KMS-11 (cell line): ENCODE measurements around the gene CDK15.
A peak's percentile ranks its signal among the peaks of the same experiment; 100 is the strongest.

Experiments
- H2AFZ ChIP-seq: fragments of 200-600 bp; sonication (generic); 2 replicates; pipeline ENCODE4 v1.6.1; 2016; ENCODE audit warnings: antibody characterized with exemption, mixed run types, low read depth
- H3K27ac ChIP-seq: fragments of 200-600 bp; sonication (generic); 2 replicates; pipeline ENCODE4 v1.6.1; 2016; ENCODE audit warnings: mild to moderate bottlenecking, mixed run types
- H3K27me3 ChIP-seq: fragments of 200-600 bp; sonication (generic); 2 replicates; pipeline ENCODE4 v1.6.1; 2017; ENCODE audit warnings: mild to moderate bottlenecking, low read depth, mixed run types, moderate library complexity; ENCODE audit not compliant: insufficient read depth
- H3K36me3 ChIP-seq: fragments of 200-600 bp; sonication (generic); 2 replicates; pipeline ENCODE4 v1.6.1; 2017; ENCODE audit warnings: mild to moderate bottlenecking, mixed run types; ENCODE audit not compliant: insufficient read depth
- H3K4me1 ChIP-seq: fragments of 200-600 bp; sonication (generic); 2 replicates; pipeline ENCODE4 v1.6.1; 2016; ENCODE audit warnings: mild to moderate bottlenecking, low read depth, mixed run types; ENCODE audit not compliant: poor library complexity, severe bottlenecking
- H3K4me2 ChIP-seq: fragments of 200-600 bp; sonication (generic); 2 replicates; pipeline ENCODE4 v1.7.0; 2016; ENCODE audit warnings: mild to moderate bottlenecking, mixed run types
- H3K4me3 ChIP-seq: fragments of 200-600 bp; sonication (generic); IDR thresholded peaks from 2 replicates; pipeline ENCODE4 v1.6.1; 2017; ENCODE audit warnings: low read depth, low read length, mixed read lengths; ENCODE audit not compliant: insufficient read depth
- H3K79me2 ChIP-seq: fragments of 200-600 bp; sonication (generic); 2 replicates; pipeline ENCODE4 v1.6.1; 2016; ENCODE audit warnings: low read depth, mixed run types; ENCODE audit not compliant: insufficient read depth
- H3K9ac ChIP-seq: fragments of 200-600 bp; sonication (generic); 2 replicates; pipeline ENCODE4 v1.6.1; 2016; ENCODE audit warnings: mild to moderate bottlenecking, mixed run types
- H4K20me1 ChIP-seq: fragments of 200-600 bp; sonication (generic); 2 replicates; pipeline ENCODE4 v1.6.1; 2016; ENCODE audit warnings: mild to moderate bottlenecking, mixed run types; ENCODE audit not compliant: insufficient read depth
- CTCF ChIP-seq: fragments of 200-600 bp; sonication (generic); conservative IDR thresholded peaks from 2 replicates; pipeline ENCODE4 v1.6.1; 2017; ENCODE audit warnings: low read depth, mild to moderate bottlenecking, antibody characterized with exemption, low read length, moderate library complexity, mixed read lengths

The CDK15 gene

GRCh38 chr2:201806442-201807170 lies at the start of gene CDK15:
Gene CDK15 (plus strand): TSS chr2:201806537. CDS start chr2:201806665, 128 bp downstream.
- Histone ChIP-seq H2AFZ (no peak within 1 kb of the TSS), H4K20me1 (no peaks in the 10 kb centered on the region), H3K4me2 (no peak within 1 kb of the TSS), H3K9ac (no peak within 1 kb of the TSS), H3K36me3 (no peaks in the 10 kb centered on the region), H3K27ac (no peak within 1 kb of the TSS), H3K27me3 (no peaks in the 10 kb centered on the region), H3K4me3 (no peak within 1 kb of the TSS), H3K79me2 (no peaks in the 10 kb centered on the region), H3K4me1 (no peaks in the 10 kb centered on the region)
- no peak for TF ChIP-seq CTCF

DNA sequence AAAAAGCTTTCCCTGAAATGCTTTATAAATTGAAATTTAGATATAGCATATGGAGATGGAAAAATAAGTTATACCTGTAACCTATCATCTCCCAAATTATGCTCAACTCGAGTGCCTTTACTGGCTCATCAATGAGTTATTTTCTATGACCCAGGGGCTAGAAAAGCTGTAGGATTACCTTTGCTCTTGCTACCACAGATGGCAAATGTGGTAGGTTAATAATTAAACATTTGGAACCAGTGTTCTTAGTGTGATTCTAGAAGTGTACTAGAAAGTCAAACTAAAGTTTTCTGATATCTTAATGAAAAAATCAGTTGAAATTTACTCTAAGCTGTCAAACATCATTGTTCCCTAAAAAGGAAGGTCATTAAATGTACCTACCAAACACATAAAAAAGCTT lies 48.1 kb upstream of the CDK15 start:
- Histone ChIP-seq H3K27me3 (no peaks in the 10 kb centered on the region), H3K4me2 (peak overlapping the region; percentile 96), H3K27ac (peak overlapping the region; percentile 92), H3K9ac (no peak overlapping the region), H3K4me3 (no peak overlapping the region), H3K79me2 (no peaks in the 10 kb centered on the region; the same call in 1 of the 2 replicates), H3K36me3 (no peaks in the 10 kb centered on the region), H2AFZ (no peak overlapping the region), H3K4me1 (peaks cover 93% of the 10 kb centered on the region), H4K20me1 (no peaks in the 10 kb centered on the region)
- no peak for TF ChIP-seq CTCF

- Histone ChIP-seq H3K27ac (peak overlapping the region; percentile 92), H3K9ac (peak overlapping the region; percentile 46), H3K27me3 (no peaks in the 10 kb centered on the region), H4K20me1 (no peaks in the 10 kb centered on the region), H3K4me3 (no peak overlapping the region), H2AFZ (no peak overlapping the region), H3K4me2 (peak overlapping the region; percentile 96), H3K79me2 (no peaks in the 10 kb centered on the region; the same call in 1 of the 2 replicates), H3K36me3 (no peaks in the 10 kb centered on the region), H3K4me1 (peaks cover 93% of the 10 kb centered on the region)
- TF ChIP-seq CTCF: no peak
Measured at GRCh38 chr2:201758873-201759272, 47.5 kb upstream of the CDK15 start.

DNA sequence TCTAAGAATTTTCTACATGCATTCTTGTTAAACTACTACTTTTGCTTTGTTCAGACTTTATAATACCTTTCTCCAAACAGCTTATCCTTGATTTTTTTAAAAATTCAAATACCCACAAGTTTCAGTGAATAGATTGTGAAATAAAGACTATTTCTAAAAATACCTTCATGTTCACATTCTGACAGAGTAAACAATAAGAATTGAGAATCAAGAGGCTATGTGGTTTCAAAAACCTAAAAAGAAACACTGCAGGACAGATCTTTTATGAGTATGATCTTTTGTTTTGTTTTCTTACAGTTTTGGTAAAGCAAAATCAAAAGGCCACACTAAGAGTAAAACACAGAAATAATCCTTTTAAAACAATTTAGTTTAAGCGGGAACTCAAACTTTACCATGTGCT lies 46.8 kb upstream of the CDK15 start:
- Histone ChIP-seq H2AFZ (peak overlapping the region; percentile 32), H3K79me2 (no peaks in the 10 kb centered on the region; the same call in 1 of the 2 replicates), H3K27ac (peak overlapping the region; percentile 92), H3K4me3 (peak overlapping the region; percentile 81), H3K36me3 (no peaks in the 10 kb centered on the region), H3K27me3 (no peaks in the 10 kb centered on the region), H3K4me1 (peaks cover 87% of the 10 kb centered on the region), H3K9ac (peak overlapping the region; percentile 46), H4K20me1 (no peaks in the 10 kb centered on the region), H3K4me2 (peak overlapping the region; percentile 96)
- no peak for TF ChIP-seq CTCF
